Spleen (tissue), 11 donors: ENCODE results near the gene OGFR. TPM values are rescaled to one million over a fixed set of nuclear protein-coding genes. Genes with fewer than 3 reads are reported as not detected.

Experiments
- DNase-seq: peaks from one replicate; pipeline ENCODE4 v3.0.0-alpha.2; 2020
- H3K27ac ChIP-seq, 8 donors: fragments of 200-600 bp; sonication (generic) in 7 of 8; 1 replicate in 4 of 8; 2 replicates in 4 of 8; pipeline versions ENCODE4 v1.5.0 to v1.8.0; 2016 to 2021; ENCODE audit warnings: inconsistent platforms in 4 of 8, mild to moderate bottlenecking in 4 of 8, moderate library complexity in 1 of 8
- H3K27me3 ChIP-seq, 7 donors: fragments of 200-600 bp; sonication (generic) in 6 of 7; replicated peaks in 1 of 7; 1 replicate in 4 of 7; 2 replicates in 3 of 7; pipeline versions ENCODE4 v1.5.0 to v1.8.0; 2016 to 2021; ENCODE audit warnings: inconsistent platforms in 3 of 7, mild to moderate bottlenecking in 1 of 7
- H3K36me3 ChIP-seq, 6 donors: fragments of 200-600 bp; sonication (generic) in 5 of 6; 1 replicate in 4 of 6; 2 replicates in 2 of 6; pipeline versions ENCODE4 v1.5.0 to v1.8.0; 2016 to 2021; ENCODE audit warnings: inconsistent platforms in 2 of 6
- H3K4me1 ChIP-seq, 6 donors: fragments of 200-600 bp; sonication (generic) in 5 of 6; 1 replicate in 3 of 6; 2 replicates in 3 of 6; pipeline versions ENCODE4 v1.5.0 to v1.8.0; 2016 to 2021; ENCODE audit warnings: inconsistent platforms in 3 of 6
- H3K4me3 ChIP-seq, 8 donors: fragments of 200-600 bp; sonication (generic) in 7 of 8; 1 replicate in 4 of 8; 2 replicates in 4 of 8; pipeline versions ENCODE4 v1.5.0 to v1.8.0; 2016 to 2021; ENCODE audit warnings: inconsistent platforms in 4 of 8, mild to moderate bottlenecking in 4 of 8, moderate library complexity in 2 of 8
- H3K9me3 ChIP-seq, 8 donors: fragments of 200-600 bp; sonication (generic) in 7 of 8; 1 replicate in 4 of 8; 2 replicates in 4 of 8; pipeline versions ENCODE4 v1.5.0 to v1.8.0; 2016 to 2021; ENCODE audit warnings: inconsistent platforms in 4 of 8
- CTCF ChIP-seq, 11 experiments: fragments of 200-600 bp in 7 of 11; fragments of 450-650 bp in 4 of 11; sonication (generic) in 4 of 11; IDR thresholded peaks in 8 of 11; conservative IDR thresholded peaks in 3 of 11; 1 replicate in 7 of 11; 2 replicates in 4 of 11; pipeline versions ENCODE4 v1.4.0 to v1.8.0; 2016 to 2021; ENCODE audit warnings: antibody characterized with exemption in 11 of 11, inconsistent platforms in 4 of 11, mild to moderate bottlenecking in 1 of 11
- POLR2A ChIP-seq, 3 donors: fragments of 450-650 bp; IDR thresholded peaks; one replicate each; pipeline ENCODE4 v1.5.1; 2017; ENCODE audit warnings: antibody characterized with exemption in 3 of 3, mild to moderate bottlenecking in 1 of 3
- POLR2AphosphoS5 ChIP-seq, 3 donors: sonication (generic); formaldehyde crosslinking; IDR thresholded peaks; one replicate each; pipeline ENCODE4 v1.5.1; 2017; ENCODE audit warnings: antibody characterized with exemption in 3 of 3
- WGBS, 5 donors: extraction: QIAGEN DNeasy Blood & Tissue Kit in 3 of 5; methylation state at CpG; one replicate each; pipeline versions ENCODE4 v1.1.5 to v1.1.7; 2013 to 2018; 5-methylcytosine and 5-hydroxymethylcytosine counted together
- intact Hi-C: fragments of 100-400 bp; cut with DNase I; formaldehyde crosslinking; loops from one replicate; pipeline ENCODE4 v1.15.0; 2023; ENCODE audit warnings: low total_unique reads
- polyA plus RNA-seq, 3 donors: library from polyadenylated mRNA; stranded (reverse); fragments of 200-250 nt; gene quantifications; one replicate each; pipeline ENCODE4 v1.2.1, GENCODE V29; 2013
- total RNA-seq, 7 donors: library from RNA; depleted of rRNA in 3 of 7; stranded (reverse); fragments of >200 nt in 3 of 7; fragmentation: NEBNext Ultra II Directional in 4 of 7; extraction: Animal tissue kit (Norgen Biotek cat#: 25700) in 4 of 7; gene quantifications; one replicate each; pipeline versions ENCODE4 v1.1.0 to v1.2.1, GENCODE V29; 2016 to 2021
- donor health status: healthy with polysubstance abuse.
- donor health status: DM: no; HTN: no; CAD: no; lungs with moderate emphysema.
- donor health status: DM: no; HTN: no; CAD: no.
- donor health status: Bipolar disorder and iron deficiency.
- donor health status: healthy.
- donor health status: DM: no; HTN: no; CAD: no.
- donor health status: DM: yes; HTN: yes; CAD: no.

Gene OGFR
- total and polyA plus RNA-seq, 10 donors, result 46.0 to 127 (median 78.2) TPM

- Histone ChIP-seq H3K4me1 (no peaks in the 10 kb centered on the region), H3K36me3 (no peaks in the 10 kb centered on the region), H3K27me3 (peaks cover 0 to 78% (median 10%) of the 10 kb centered on the region in 7 donors), H3K4me3 (no peak overlapping the region), H3K9me3 (no peaks in the 10 kb centered on the region), H3K27ac (no peak overlapping the region)
- intact Hi-C loops, result no loop called here
- TF ChIP-seq POLR2A (IDR thresholded peaks at IDR 0.05) (no peak), CTCF (IDR thresholded peaks at IDR 0.05 in 8 of 11, conservative IDR thresholded peaks at IDR 0.05 in 3 of 11) (no peak), POLR2AphosphoS5 (IDR thresholded peaks at IDR 0.05) (no peak)
- peak; percentile 51 for DNase-seq
- 91 to 100% (median 94%) methylated on average over 6 of the region's 6 CpGs for WGBS, 5 donors
Measured at GRCh38 chr20:62761759-62762131, 42.9 kb upstream of the OGFR start.

- Histone ChIP-seq H3K4me3 (no peak overlapping the region), H3K4me1 (no peaks in the 10 kb centered on the region), H3K27ac (no peak overlapping the region), H3K36me3 (no peaks in the 10 kb centered on the region), H3K27me3 (peaks cover 0 to 82% (median 10%) of the 10 kb centered on the region in 7 donors), H3K9me3 (no peaks in the 10 kb centered on the region)
- intact Hi-C loops, result no loop called here
- TF ChIP-seq CTCF (IDR thresholded peaks at IDR 0.05 in 8 of 11, conservative IDR thresholded peaks at IDR 0.05 in 3 of 11) (no peak), POLR2A (IDR thresholded peaks at IDR 0.05) (no peak), POLR2AphosphoS5 (IDR thresholded peaks at IDR 0.05) (no peak)
- 86 to 91% (median 90%) methylated on average over 16 to 22 of the region's 22 CpGs for WGBS, 5 donors
- peak; percentile 55 for DNase-seq
Measured at GRCh38 chr20:62762376-62762775, 42.3 kb upstream of the OGFR start.

- Histone ChIP-seq H3K4me1 (no peaks in the 10 kb centered on the region), H3K27me3 (peaks cover 0 to 81% (median 10%) of the 10 kb centered on the region in 7 donors), H3K4me3 (no peak overlapping the region), H3K9me3 (no peaks in the 10 kb centered on the region), H3K27ac (no peak overlapping the region), H3K36me3 (no peaks in the 10 kb centered on the region)
- 73 to 90% (median 88%) methylated on average over 9 to 16 of the region's 16 CpGs for WGBS, 5 donors
- no peak for TF ChIP-seq POLR2AphosphoS5 (IDR thresholded peaks at IDR 0.05)
- no peak for TF ChIP-seq POLR2A (IDR thresholded peaks at IDR 0.05)
- no peak for TF ChIP-seq CTCF (IDR thresholded peaks at IDR 0.05 in 8 of 11, conservative IDR thresholded peaks at IDR 0.05 in 3 of 11)
- intact Hi-C loops, result no loop called here
- peak; percentile 53 for DNase-seq
Measured at GRCh38 chr20:62762801-62763368, 41.8 kb upstream of the OGFR start.

- Histone ChIP-seq H3K36me3 (no peaks in the 10 kb centered on the region), H3K27ac (no peak overlapping the region), H3K4me1 (no peaks in the 10 kb centered on the region), H3K27me3 (peaks cover 0 to 82% (median 10%) of the 10 kb centered on the region in 7 donors), H3K4me3 (no peak overlapping the region), H3K9me3 (no peaks in the 10 kb centered on the region)
- DNase-seq, result peak; percentile 48
- intact Hi-C loops, result no loop called here
- WGBS, 5 donors, result 93 to 97% (median 95%) methylated on average over 4 of the region's 4 CpGs
- no peak for TF ChIP-seq POLR2AphosphoS5 (IDR thresholded peaks at IDR 0.05)
- TF ChIP-seq POLR2A (IDR thresholded peaks at IDR 0.05), result no peak
- no peak for TF ChIP-seq CTCF (IDR thresholded peaks at IDR 0.05 in 8 of 11, conservative IDR thresholded peaks at IDR 0.05 in 3 of 11)
Measured at GRCh38 chr20:62763404-62763803, 41.2 kb upstream of the OGFR start.
